Dermis blood vessel endothelial cell (primary cell): Measurements from ENCODE around the gene USP40. TPM values are rescaled to one million over a fixed set of nuclear protein-coding genes. Genes with fewer than 3 reads are reported as not detected.

Source experiments
- total RNA-seq: library from RNA; depleted of rRNA; stranded (reverse); fragments of >200 nt; gene quantifications from 2 replicates; pipeline ENCODE4 v1.2.3, GENCODE V29; 2014

Gene USP40
- total RNA-seq, 1 donor from 2014 or later: 21.3 TPM

Other genes starting within 250 kb of the USP40 start
- 12.2 and 12.3 TPM in 2 replicates for gene DGKD, start 212.3 kb downstream of the USP40 start, total RNA-seq
- not detected in 2 replicates for gene UGT1A8, start 50.9 kb upstream of the USP40 start, total RNA-seq
- gene UGT1A10, start 69.7 kb upstream of the USP40 start, total RNA-seq: not detected in 2 replicates
- under 0.01 and 0.05 TPM in 2 replicates for gene UGT1A9, start 105.1 kb upstream of the USP40 start, total RNA-seq
- not detected in 2 replicates for gene UGT1A7, start 115.1 kb upstream of the USP40 start, total RNA-seq
- 0.88 and 2.2 TPM in 2 replicates for gene UGT1A6, start 126.1 kb upstream of the USP40 start, total RNA-seq
- not detected in 2 replicates for gene UGT1A5, start 146.1 kb upstream of the USP40 start, total RNA-seq
- gene UGT1A4, start 152.0 kb upstream of the USP40 start, total RNA-seq: 0.09 TPM in 1 of 2 replicates, not detected in the other
- not detected in 2 replicates for gene UGT1A3, start 162.3 kb upstream of the USP40 start, total RNA-seq
- gene UGT1A1, start 193.5 kb upstream of the USP40 start, total RNA-seq: not detected in 2 replicates
- not detected in 2 replicates for gene MROH2A, start 211.5 kb upstream of the USP40 start, total RNA-seq